Stomach smooth muscle (tissue), 2 donors: Measurements from ENCODE around the gene CFAP100.

Source experiments
- H3K27ac ChIP-seq: one replicate; pipeline ENCODE4 v1.7.0; 2013; ENCODE audit warnings: mild to moderate bottlenecking, low read length, inconsistent platforms
- H3K27me3 ChIP-seq, 2 donors: one replicate each; pipeline ENCODE4 v1.7.0; 2013; ENCODE audit warnings: low read length in 2 of 2; ENCODE audit not compliant: insufficient read depth in 2 of 2, control insufficient read depth in 1 of 2
- H3K36me3 ChIP-seq, 2 donors: one replicate each; pipeline ENCODE4 v1.7.0; 2013; ENCODE audit warnings: low read length in 2 of 2; ENCODE audit not compliant: control insufficient read depth in 2 of 2, insufficient read depth in 2 of 2
- H3K4me1 ChIP-seq: one replicate; pipeline ENCODE4 v1.7.0; 2013; ENCODE audit warnings: low read length; ENCODE audit not compliant: control insufficient read depth, insufficient read depth
- H3K4me3 ChIP-seq, 2 donors: one replicate each; pipeline ENCODE4 v1.7.0; 2013; ENCODE audit warnings: low read length in 2 of 2
- H3K9ac ChIP-seq, 2 donors: one replicate each; pipeline ENCODE4 v1.7.0; 2013; ENCODE audit warnings: low read length in 2 of 2, mild to moderate bottlenecking in 1 of 2
- H3K9me3 ChIP-seq, 2 donors: one replicate each; pipeline ENCODE4 v1.7.0; 2013; ENCODE audit warnings: low read length in 2 of 2; ENCODE audit not compliant: control insufficient read depth in 2 of 2
- donor health status: healthy.
- donor health status: Pancreatic carcinoma.

The CFAP100 gene

GRCh38 chr3:126424039-126424717 lies 29.5 kb downstream of the CFAP100 start:
- H3K9me3 ChIP-seq: peaks cover 3 to 12% of the 10 kb centered on the region in 2 donors
- H3K27ac ChIP-seq: no peak overlapping the region
- H3K4me3 ChIP-seq: no peak overlapping the region
- H3K9ac ChIP-seq: no peak overlapping the region
- H3K4me1 ChIP-seq: no peaks in the 10 kb centered on the region
- H3K36me3 ChIP-seq: peaks cover 3% of the 10 kb centered on the region in 2 donors
- H3K27me3 ChIP-seq: peaks cover 3% of the 10 kb centered on the region in 2 donors

DNA sequence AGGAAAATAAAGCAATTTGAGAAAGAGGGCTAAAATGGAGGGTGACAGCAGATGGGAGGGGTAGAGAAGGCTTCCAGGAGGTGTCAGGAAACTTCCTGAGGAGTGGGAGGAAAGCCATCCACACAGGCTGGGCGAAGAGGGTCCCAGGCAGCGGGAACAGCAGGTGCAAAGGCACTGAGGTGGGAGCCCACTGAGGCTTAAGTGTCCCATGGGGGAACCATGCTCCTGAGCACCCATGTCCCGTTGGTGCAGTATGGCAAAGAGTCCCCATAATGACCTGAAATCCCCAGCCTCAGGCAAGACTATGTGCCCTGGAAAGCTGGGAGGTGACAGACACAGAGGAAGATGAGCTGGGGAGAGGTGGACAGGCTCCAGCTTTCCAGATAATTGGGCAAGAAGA lies 30.0 kb downstream of the CFAP100 start:
- no peak overlapping the region for H3K4me3 ChIP-seq

DNA sequence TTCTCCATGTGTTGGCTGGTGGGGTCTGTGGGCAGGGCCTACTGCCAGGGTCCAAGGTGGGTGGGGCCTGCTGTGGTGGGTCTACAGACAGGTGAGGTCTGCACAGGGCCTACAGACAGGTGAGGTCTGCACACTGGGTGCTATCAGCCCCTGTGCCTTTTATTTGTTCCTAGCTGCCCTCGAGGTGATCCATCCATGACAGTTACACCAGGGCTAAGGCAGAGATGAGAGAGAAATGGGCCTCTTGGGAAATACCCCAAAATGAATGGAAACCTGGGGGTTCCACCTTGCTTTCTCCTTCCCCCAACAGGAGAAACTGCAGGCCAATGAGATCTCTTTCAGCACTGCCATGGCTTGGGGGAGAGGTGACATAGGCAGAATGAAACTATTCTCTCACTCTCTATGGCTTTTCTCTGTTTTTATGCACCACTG lies 36.4 kb downstream of the CFAP100 start:
- Histone ChIP-seq H3K9ac (no peak overlapping the region), H3K9me3 (peaks cover 1 to 13% of the 10 kb centered on the region in 2 donors), H3K27me3 (no peaks in the 10 kb centered on the region), H3K4me3 (no peak overlapping the region), H3K4me1 (no peaks in the 10 kb centered on the region), H3K27ac (no peak overlapping the region), H3K36me3 (peaks cover under 1 to 6% of the 10 kb centered on the region in 2 donors)

More for the DNA sequence above, 30.0 kb downstream of the CFAP100 start:
- Histone ChIP-seq H3K27ac (no peak overlapping the region), H3K27me3 (peaks cover 0 to under 1% of the 10 kb centered on the region in 2 donors), H3K9me3 (peaks cover 3 to 12% of the 10 kb centered on the region in 2 donors), H3K9ac (no peak overlapping the region), H3K36me3 (peaks cover 3% of the 10 kb centered on the region in 2 donors), H3K4me1 (no peaks in the 10 kb centered on the region)

GRCh38 chr3:126432361-126433104 lies 37.8 kb downstream of the CFAP100 start:
- Histone ChIP-seq H3K27me3 (no peaks in the 10 kb centered on the region), H3K36me3 (peaks cover 8 to 11% of the 10 kb centered on the region in 2 donors), H3K4me1 (no peaks in the 10 kb centered on the region), H3K4me3 (no peak overlapping the region), H3K27ac (no peak overlapping the region), H3K9me3 (peaks cover 0 to 11% of the 10 kb centered on the region in 2 donors), H3K9ac (no peak overlapping the region)

- Histone ChIP-seq H3K9me3 (peaks cover 0 to 6% of the 10 kb centered on the region in 2 donors), H3K4me1 (no peaks in the 10 kb centered on the region), H3K9ac (no peak overlapping the region), H3K27me3 (no peaks in the 10 kb centered on the region), H3K27ac (no peak overlapping the region), H3K4me3 (no peak overlapping the region), H3K36me3 (peaks cover 13 to 14% of the 10 kb centered on the region in 2 donors)
These were observed 38.4 kb downstream of the CFAP100 start for GRCh38 chr3:126433105-126433430.

GRCh38 chr3:126433496-126434263 lies 39.0 kb downstream of the CFAP100 start:
- Histone ChIP-seq H3K27me3 (no peaks in the 10 kb centered on the region), H3K4me1 (no peaks in the 10 kb centered on the region), H3K9me3 (peaks cover 0 to 6% of the 10 kb centered on the region in 2 donors), H3K9ac (no peak overlapping the region), H3K36me3 (peaks cover 17% of the 10 kb centered on the region in 2 donors), H3K4me3 (no peak overlapping the region), H3K27ac (no peak overlapping the region)

DNA sequence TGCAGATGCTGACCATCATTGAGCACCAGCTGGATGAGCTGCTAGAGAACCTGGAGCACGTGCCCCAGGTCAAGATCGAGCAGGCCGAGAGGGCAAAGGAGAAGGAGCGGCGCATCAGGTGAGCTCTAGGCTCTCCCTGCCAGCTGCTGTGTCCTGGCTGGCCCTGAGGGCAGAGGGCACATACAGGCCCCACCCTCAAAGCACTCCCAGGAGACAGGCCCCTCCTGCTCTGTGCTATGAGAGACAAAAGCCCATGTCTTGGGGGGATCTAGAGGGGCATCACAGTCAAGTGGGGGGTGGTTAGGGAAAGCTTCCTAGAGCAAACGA lies 39.5 kb downstream of the CFAP100 start:
- no peak overlapping the region for H3K9ac ChIP-seq
- peaks cover 0 to 6% of the 10 kb centered on the region in 2 donors for H3K9me3 ChIP-seq
- H3K4me1 ChIP-seq: no peaks in the 10 kb centered on the region
- peaks cover 17 to 22% of the 10 kb centered on the region in 2 donors for H3K36me3 ChIP-seq
- H3K4me3 ChIP-seq: no peak overlapping the region
- no peak overlapping the region for H3K27ac ChIP-seq
- no peaks in the 10 kb centered on the region for H3K27me3 ChIP-seq

GRCh38 chr3:126434931-126435411 lies 40.3 kb downstream of the CFAP100 start:
- no peaks in the 10 kb centered on the region for H3K27me3 ChIP-seq
- H3K36me3 ChIP-seq: peaks cover 17 to 24% of the 10 kb centered on the region in 2 donors
- no peak overlapping the region for H3K27ac ChIP-seq

DNA sequence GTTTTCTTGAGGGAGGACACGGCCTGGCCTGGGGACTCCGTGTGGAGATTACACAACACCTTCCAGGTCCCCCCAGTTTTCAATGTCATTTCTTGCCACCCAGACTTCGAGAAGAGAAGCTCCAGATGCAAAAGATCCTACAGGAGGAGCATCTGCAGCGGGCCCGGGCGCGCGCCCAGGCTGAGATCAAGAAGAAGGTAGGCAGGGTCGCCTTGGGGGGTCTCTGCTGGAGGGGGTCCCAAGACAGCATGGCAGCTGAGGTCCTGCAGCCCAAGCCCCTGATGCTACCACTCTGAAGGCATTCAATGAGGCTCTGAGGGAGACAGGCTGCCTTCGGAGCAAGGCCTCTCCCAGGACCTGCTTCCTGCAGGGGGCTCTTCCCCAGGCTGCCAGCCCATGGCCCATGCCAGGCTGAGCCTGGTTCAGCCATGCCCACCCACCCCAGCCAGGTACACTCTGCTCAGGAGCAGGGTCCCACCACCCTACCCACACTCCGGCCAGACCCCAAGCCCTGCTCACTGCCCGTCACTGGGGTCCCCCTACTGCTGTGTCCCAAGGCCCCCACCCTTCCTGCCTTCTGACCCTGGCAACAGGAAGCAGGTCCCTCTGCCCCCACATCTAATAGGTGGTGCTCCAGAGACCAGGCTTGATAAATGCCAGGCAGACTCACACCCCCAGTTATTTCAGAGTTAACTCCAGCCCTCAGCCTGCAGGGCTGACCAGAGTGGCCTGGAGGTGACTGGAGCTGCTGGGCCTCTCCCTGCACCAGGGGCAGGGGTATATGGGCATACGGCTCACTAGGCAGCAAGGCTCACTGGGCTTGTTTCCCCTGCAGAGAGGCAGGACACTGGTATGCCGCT lies 41.0 kb downstream of the CFAP100 start:
- no peaks in the 10 kb centered on the region for H3K27me3 ChIP-seq
- no peak overlapping the region for H3K9ac ChIP-seq
- H3K9me3 ChIP-seq: peaks cover 0 to 6% of the 10 kb centered on the region in 2 donors
- H3K4me3 ChIP-seq: no peak overlapping the region
- no peak overlapping the region for H3K27ac ChIP-seq
- H3K36me3 ChIP-seq: peaks cover 17 to 24% of the 10 kb centered on the region in 2 donors
- no peaks in the 10 kb centered on the region for H3K4me1 ChIP-seq

More at GRCh38 chr3:126434931-126435411, 40.3 kb downstream of the CFAP100 start:
- Histone ChIP-seq H3K9me3 (peaks cover 0 to 6% of the 10 kb centered on the region in 2 donors), H3K9ac (no peak overlapping the region), H3K4me1 (no peaks in the 10 kb centered on the region), H3K4me3 (no peak overlapping the region)
